ENCODE measurements around the gene KRT2. TPM values are rescaled to one million over a fixed set of nuclear protein-coding genes. Genes with fewer than 3 reads are reported as not detected.

KRT2 gene
- total and polyA plus RNA-seq, 9 of the 15 experiments (the other 6 are each of a cell fraction or from before 2014, with no cell fraction given) = 0.03 to 0.69 (median 0.07) TPM; not detected in 2

DNA sequence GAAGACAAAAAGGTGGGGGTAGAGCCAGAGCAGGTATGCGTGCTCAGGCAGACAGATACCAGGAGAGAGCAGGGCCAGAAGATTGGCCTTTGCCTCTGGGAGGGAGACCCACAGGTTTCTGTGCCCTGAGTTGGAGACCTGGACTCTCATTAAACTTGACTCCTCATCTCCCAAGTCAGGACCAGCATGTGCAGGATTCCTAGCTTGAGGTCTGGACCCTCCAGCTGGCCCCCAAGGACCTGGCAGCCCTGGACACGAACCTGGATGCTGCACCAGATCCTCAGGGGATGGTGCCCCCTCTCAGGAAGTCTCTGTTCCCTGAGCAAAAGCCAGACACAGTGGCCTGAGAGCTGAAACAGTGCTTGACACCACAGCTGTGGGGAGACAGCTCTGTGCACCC is 23.2 kb downstream of the KRT2 start:
- Histone ChIP-seq H3K27me3 (ENCODE audit: control insufficient read depth in 2 of 2, insufficient read depth in 2 of 2, low read length in 2 of 2) (no peaks in the 10 kb centered on the region), H3K27ac (ENCODE audit: extremely low read depth, low read depth, low read length) (no peak overlapping the region), H3K79me2 (ENCODE audit: control insufficient read depth, insufficient read depth, low read length) (no peaks in the 10 kb centered on the region), H4K20me1 (replicated peaks; ENCODE audit: control insufficient read depth, insufficient read depth, low read length) (no peaks in the 10 kb centered on the region), H3K4me1 (replicated peaks in 1 of 2; ENCODE audit: control insufficient read depth in 2 of 2, insufficient read depth in 2 of 2, low read length in 2 of 2) (peaks cover 8 to 36% of the 10 kb centered on the region in 2 experiments), H2AFZ (ENCODE audit: low read depth, low read length) (no peak overlapping the region), H3K4me3 (no peak overlapping the region), H3K9me1 (ENCODE audit: control insufficient read depth, insufficient read depth, low read length) (no peaks in the 10 kb centered on the region), H3K4me2 (ENCODE audit: insufficient read depth, low read length) (no peak overlapping the region), H3K9me3 (replicated peaks; ENCODE audit: control insufficient read depth, insufficient read depth, low read depth, low read length) (no peaks in the 10 kb centered on the region), H3K36me3 (ENCODE audit: control insufficient read depth, insufficient read depth, low read length) (no peaks in the 10 kb centered on the region), H3K9ac (ENCODE audit: insufficient read depth in 1 of 2, low read depth in 2 of 2, low read length in 2 of 2) (no peak overlapping the region)
- FAIRE-seq = no peak
- intact Hi-C loops (cut with micrococcal nuclease) = no loop called here
- ATAC-seq = no peak
- BruUV-seq (replicated peaks) = no TSS peak
- in situ Hi-C loops (cut with MboI) = no loop called here
- POLR2A ChIA-PET = no interaction called here
- WGBS (ENCODE audit: insufficient coverage, low coverage, missing lambda C conversion rate) = 25% methylated on average over 1 of the region's 2 CpGs
- no peak for TF ChIP-seq ADNP (tag; IDR thresholded peaks at IDR 0.05)
- no peak for TF ChIP-seq ZNF263 (CRISPR knock-in tag; IDR thresholded peaks at IDR 0.05; ENCODE audit: borderline replicate concordance)
- TF ChIP-seq, protein P1, sequence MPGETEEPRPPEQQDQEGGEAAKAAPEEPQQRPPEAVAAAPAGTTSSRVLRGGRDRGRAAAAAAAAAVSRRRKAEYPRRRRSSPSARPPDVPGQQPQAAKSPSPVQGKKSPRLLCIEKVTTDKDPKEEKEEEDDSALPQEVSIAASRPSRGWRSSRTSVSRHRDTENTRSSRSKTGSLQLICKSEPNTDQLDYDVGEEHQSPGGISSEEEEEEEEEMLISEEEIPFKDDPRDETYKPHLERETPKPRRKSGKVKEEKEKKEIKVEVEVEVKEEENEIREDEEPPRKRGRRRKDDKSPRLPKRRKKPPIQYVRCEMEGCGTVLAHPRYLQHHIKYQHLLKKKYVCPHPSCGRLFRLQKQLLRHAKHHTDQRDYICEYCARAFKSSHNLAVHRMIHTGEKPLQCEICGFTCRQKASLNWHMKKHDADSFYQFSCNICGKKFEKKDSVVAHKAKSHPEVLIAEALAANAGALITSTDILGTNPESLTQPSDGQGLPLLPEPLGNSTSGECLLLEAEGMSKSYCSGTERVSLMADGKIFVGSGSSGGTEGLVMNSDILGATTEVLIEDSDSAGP (CRISPR knock-in tag; IDR thresholded peaks at IDR 0.05) = no peak
- no peak for TF ChIP-seq SRF (CRISPR knock-in tag; IDR thresholded peaks at IDR 0.05)
- TF ChIP-seq ZNF408 (CRISPR knock-in tag; IDR thresholded peaks at IDR 0.05; ENCODE audit: low read depth) = no peak
- no peak for TF ChIP-seq TAF7 (tag; IDR thresholded peaks at IDR 0.05)
- TF ChIP-seq, protein P2, sequence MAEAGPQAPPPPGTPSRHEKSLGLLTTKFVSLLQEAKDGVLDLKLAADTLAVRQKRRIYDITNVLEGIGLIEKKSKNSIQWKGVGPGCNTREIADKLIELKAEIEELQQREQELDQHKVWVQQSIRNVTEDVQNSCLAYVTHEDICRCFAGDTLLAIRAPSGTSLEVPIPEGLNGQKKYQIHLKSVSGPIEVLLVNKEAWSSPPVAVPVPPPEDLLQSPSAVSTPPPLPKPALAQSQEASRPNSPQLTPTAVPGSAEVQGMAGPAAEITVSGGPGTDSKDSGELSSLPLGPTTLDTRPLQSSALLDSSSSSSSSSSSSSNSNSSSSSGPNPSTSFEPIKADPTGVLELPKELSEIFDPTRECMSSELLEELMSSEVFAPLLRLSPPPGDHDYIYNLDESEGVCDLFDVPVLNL (CRISPR knock-in tag; IDR thresholded peaks at IDR 0.05; ENCODE audit: low read depth) = no peak
- no peak for TF ChIP-seq MBD1 (CRISPR knock-in tag; IDR thresholded peaks at IDR 0.05)
- no peak for TF ChIP-seq RAD51 (IDR thresholded peaks at IDR 0.05; ENCODE audit: borderline replicate concordance, low read depth)
- TF ChIP-seq, protein P3, sequence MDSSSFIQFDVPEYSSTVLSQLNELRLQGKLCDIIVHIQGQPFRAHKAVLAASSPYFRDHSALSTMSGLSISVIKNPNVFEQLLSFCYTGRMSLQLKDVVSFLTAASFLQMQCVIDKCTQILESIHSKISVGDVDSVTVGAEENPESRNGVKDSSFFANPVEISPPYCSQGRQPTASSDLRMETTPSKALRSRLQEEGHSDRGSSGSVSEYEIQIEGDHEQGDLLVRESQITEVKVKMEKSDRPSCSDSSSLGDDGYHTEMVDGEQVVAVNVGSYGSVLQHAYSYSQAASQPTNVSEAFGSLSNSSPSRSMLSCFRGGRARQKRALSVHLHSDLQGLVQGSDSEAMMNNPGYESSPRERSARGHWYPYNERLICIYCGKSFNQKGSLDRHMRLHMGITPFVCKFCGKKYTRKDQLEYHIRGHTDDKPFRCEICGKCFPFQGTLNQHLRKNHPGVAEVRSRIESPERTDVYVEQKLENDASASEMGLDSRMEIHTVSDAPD (CRISPR knock-in tag; IDR thresholded peaks at IDR 0.05) = no peak
- TF ChIP-seq ZNF77 (CRISPR knock-in tag; IDR thresholded peaks at IDR 0.05) = no peak
- TF ChIP-seq MCM3 (IDR thresholded peaks at IDR 0.05) = no peak
- no peak for TF ChIP-seq FOXK2 (conservative IDR thresholded peaks at IDR 0.05 in 1 of 2, IDR thresholded peaks at IDR 0.05 in 1 of 2; ENCODE audit: low read depth in 2 of 2)
- TF ChIP-seq HINFP (tag; conservative IDR thresholded peaks at IDR 0.05; ENCODE audit: low read depth) = no peak
- no peak for TF ChIP-seq FUS (optimal IDR thresholded peaks at IDR 0.05; ENCODE audit: low read depth, low read length)
- no peak for TF ChIP-seq ZNF24 (IDR thresholded peaks at IDR 0.05)
- CTCF ChIA-PET (ENCODE audit: low intra/inter-chr PET ratio) = no interaction called here
- no peak for DNase-seq (ENCODE audit: extremely low read depth in 1 of 4, low spot score in 3 of 4)

Measured in K562 (cell line).